HG03064 (cell line): ENCODE measurements around the gene PKD2.
A peak's percentile ranks its signal among the peaks of the same experiment; 100 is the strongest.
"Not testable (repeated sequence)": the region's sequence is repeated elsewhere in the genome, so short reads cannot be mapped to it uniquely, and the experiment has no call there.

ENCODE experiments used
- ATAC-seq: cut with Tn5 transposase; IDR thresholded peaks from one replicate; pipeline ENCODE4 v1.9.1; 2021; ENCODE audit warnings: low read depth; ENCODE audit not compliant: unreplicated experiment

Gene PKD2

GRCh38 chr4:88021824-88022223, 14.4 kb downstream of the PKD2 start:
- no peak for ATAC-seq

GRCh38 chr4:88022289-88022688, 14.9 kb downstream of the PKD2 start:
- ATAC-seq: no peak

- ATAC-seq: not testable (repeated sequence)
Observed at GRCh38 chr4:88025868-88026661, 18.6 kb downstream of the PKD2 start.

GRCh38 chr4:88027611-88028608, 20.5 kb downstream of the PKD2 start:
- no peak for ATAC-seq

- no peak for ATAC-seq
Observed at GRCh38 chr4:88028946-88029345, 21.5 kb downstream of the PKD2 start.

- no peak for ATAC-seq
Observed at GRCh38 chr4:88029556-88029955, 22.1 kb downstream of the PKD2 start.

GRCh38 chr4:88030565-88031310, 23.3 kb downstream of the PKD2 start:
- ATAC-seq: no peak

- ATAC-seq: peak; percentile 58
Observed at GRCh38 chr4:88033309-88033708, 25.9 kb downstream of the PKD2 start.

GRCh38 chr4:88035292-88035691, 27.9 kb downstream of the PKD2 start:
- no peak for ATAC-seq

- ATAC-seq: no peak
Observed at GRCh38 chr4:88037447-88037846, 30.0 kb downstream of the PKD2 start.

- ATAC-seq: no peak
Observed at GRCh38 chr4:88037936-88038335, 30.5 kb downstream of the PKD2 start.

- no peak for ATAC-seq
Observed at GRCh38 chr4:88040707-88041106, 33.3 kb downstream of the PKD2 start.

GRCh38 chr4:88041626-88042025, 34.2 kb downstream of the PKD2 start:
- ATAC-seq: no peak

GRCh38 chr4:88043001-88043400, 35.6 kb downstream of the PKD2 start:
- ATAC-seq: no peak

- ATAC-seq: no peak
Observed at GRCh38 chr4:88043586-88044340, 36.3 kb downstream of the PKD2 start.

- no peak for ATAC-seq
Observed at GRCh38 chr4:88045021-88045420, 37.6 kb downstream of the PKD2 start.

- no peak for ATAC-seq
Observed at GRCh38 chr4:88054229-88054628, 46.8 kb downstream of the PKD2 start.

GRCh38 chr4:88054901-88055300, 47.5 kb downstream of the PKD2 start:
- ATAC-seq: no peak

- ATAC-seq: no peak
Observed at GRCh38 chr4:88058295-88058694, 50.9 kb downstream of the PKD2 start.

GRCh38 chr4:88059766-88060165, 52.3 kb downstream of the PKD2 start:
- ATAC-seq: no peak
